ENCODE results near the gene NPTX2. TPM values are rescaled to one million over a fixed set of nuclear protein-coding genes. Genes with fewer than 3 reads are reported as not detected.
A peak's percentile ranks its signal among the peaks of the same experiment; 100 is the strongest.
"Not testable (repeated sequence)": the region's sequence is repeated elsewhere in the genome, so short reads cannot be mapped to it uniquely, and the experiment has no call there.

The NPTX2 gene
- total and polyA plus RNA-seq, 10 donors = 2.2 to 64.6 (median 13.6) TPM

DNA sequence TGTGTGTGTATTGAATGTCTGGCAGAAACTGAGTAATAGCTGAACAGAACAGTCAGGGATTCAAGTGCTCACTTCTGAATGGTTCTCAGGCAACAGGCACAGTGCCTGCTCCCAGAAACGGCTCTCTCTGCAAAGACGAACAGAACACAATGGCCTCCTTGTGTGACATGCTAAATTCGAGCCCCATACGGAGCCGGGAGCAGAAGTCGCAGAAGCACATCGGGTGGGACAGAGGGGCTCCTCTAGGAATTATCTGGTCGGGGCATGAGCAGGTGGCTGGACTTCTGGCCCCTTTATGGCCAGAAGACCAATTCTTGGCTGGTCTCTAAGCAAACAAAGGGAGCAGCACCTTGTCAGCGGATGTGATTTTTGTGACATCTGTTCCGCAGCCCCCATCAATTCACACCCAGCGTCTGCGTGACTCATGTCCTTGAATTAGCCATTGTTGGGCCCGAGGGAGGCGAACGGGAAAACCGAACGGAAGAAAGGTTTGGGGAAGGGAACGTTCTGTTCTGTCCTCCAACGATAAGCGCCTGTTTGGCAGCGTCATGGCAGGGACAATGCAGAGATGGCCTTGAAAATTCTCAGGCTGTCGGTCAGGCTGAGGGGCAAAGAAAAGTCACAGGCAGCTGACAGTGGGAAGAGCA is 47.3 kb upstream of the NPTX2 start:
- peak overlapping the region in 7 of 8 donors; percentile 38 to 78 (median 63) for H3K27ac ChIP-seq
- no peaks in the 10 kb centered on the region for H3K4me1 ChIP-seq
- H3K27me3 ChIP-seq (replicated peaks in 1 of 7) = peaks cover 0 to 25% (median 0%) of the 10 kb centered on the region in 7 donors
- no peaks in the 10 kb centered on the region for H3K36me3 ChIP-seq
- WGBS, 5 donors = 70 to 76% (median 72%) methylated on average over 22 of the region's 22 CpGs
- TF ChIP-seq POLR2AphosphoS5 (IDR thresholded peaks at IDR 0.05) = peak in 2 of 3 donors; percentile 69 to 84
- no peak for TF ChIP-seq POLR2A (IDR thresholded peaks at IDR 0.05)
- peaks cover 0 to 10% (median 2%) of the 10 kb centered on the region in 8 donors for H3K9me3 ChIP-seq
- intact Hi-C loops (cut with DNase I; ENCODE audit: low total_unique reads) = no loop called here
- peak; percentile 74 for DNase-seq
- H3K4me3 ChIP-seq = no peak overlapping the region

DNA sequence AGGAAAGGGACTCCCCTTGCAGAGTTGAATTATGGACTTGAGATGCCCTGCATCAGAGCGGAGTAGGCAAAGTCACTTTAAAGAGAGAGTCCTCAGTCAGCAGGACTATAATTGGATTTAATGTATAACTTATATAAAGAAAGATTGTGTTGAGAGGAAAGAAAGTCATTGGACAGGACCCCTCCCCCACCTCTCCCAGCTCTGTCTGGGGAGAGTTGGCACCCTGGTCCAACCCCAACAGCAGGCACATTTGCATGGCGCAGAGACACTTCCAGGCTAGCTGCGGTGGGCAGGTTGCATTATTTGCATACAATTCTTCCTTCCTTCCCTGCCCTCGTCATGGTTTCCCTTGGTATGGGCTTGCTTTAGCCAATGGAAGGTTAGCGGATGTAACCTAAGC is 46.1 kb upstream of the NPTX2 start:
- H3K9me3 ChIP-seq = peaks cover 0 to 21% (median 13%) of the 10 kb centered on the region in 8 donors
- H3K4me1 ChIP-seq = no peaks in the 10 kb centered on the region
- TF ChIP-seq POLR2A (IDR thresholded peaks at IDR 0.05) = no peak
- TF ChIP-seq, protein P1, sequence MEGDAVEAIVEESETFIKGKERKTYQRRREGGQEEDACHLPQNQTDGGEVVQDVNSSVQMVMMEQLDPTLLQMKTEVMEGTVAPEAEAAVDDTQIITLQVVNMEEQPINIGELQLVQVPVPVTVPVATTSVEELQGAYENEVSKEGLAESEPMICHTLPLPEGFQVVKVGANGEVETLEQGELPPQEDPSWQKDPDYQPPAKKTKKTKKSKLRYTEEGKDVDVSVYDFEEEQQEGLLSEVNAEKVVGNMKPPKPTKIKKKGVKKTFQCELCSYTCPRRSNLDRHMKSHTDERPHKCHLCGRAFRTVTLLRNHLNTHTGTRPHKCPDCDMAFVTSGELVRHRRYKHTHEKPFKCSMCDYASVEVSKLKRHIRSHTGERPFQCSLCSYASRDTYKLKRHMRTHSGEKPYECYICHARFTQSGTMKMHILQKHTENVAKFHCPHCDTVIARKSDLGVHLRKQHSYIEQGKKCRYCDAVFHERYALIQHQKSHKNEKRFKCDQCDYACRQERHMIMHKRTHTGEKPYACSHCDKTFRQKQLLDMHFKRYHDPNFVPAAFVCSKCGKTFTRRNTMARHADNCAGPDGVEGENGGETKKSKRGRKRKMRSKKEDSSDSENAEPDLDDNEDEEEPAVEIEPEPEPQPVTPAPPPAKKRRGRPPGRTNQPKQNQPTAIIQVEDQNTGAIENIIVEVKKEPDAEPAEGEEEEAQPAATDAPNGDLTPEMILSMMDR (IDR thresholded peaks at IDR 0.05 in 8 of 11, conservative IDR thresholded peaks at IDR 0.05 in 3 of 11) = no peak
- TF ChIP-seq POLR2AphosphoS5 (IDR thresholded peaks at IDR 0.05) = no peak
- no peak for DNase-seq
- H3K27ac ChIP-seq = no peak overlapping the region
- no peaks in the 10 kb centered on the region for H3K36me3 ChIP-seq
- intact Hi-C loops (cut with DNase I; ENCODE audit: low total_unique reads) = no loop called here
- no peak overlapping the region for H3K4me3 ChIP-seq
- peaks cover 0 to 18% (median 0%) of the 10 kb centered on the region in 7 donors for H3K27me3 ChIP-seq (replicated peaks in 1 of 7)
- 72 to 83% (median 78%) methylated on average over 5 of the region's 5 CpGs for WGBS, 5 donors

DNA sequence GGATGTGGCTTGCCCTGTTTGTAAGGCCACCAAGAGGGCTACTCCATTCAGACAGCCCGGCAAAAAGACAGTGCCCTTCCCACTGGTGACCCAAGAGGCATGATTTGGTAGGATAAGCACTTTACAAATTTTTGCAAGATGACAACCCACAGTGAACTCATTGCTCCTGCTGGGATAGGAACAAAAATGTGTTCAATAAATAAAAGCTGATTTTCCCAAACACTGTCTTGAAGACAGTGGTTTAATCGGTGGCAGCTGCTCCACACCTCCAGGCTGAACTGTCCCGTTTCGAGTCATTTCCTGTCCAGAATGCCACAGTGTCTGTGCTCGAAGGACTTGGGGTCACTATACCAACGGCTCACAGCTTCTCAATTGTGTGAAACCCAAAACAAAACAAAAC is 45.1 kb upstream of the NPTX2 start:
- no peaks in the 10 kb centered on the region for H3K4me1 ChIP-seq
- TF ChIP-seq POLR2A (IDR thresholded peaks at IDR 0.05) (no peak), POLR2AphosphoS5 (IDR thresholded peaks at IDR 0.05) (no peak)
- TF ChIP-seq, protein P1 (IDR thresholded peaks at IDR 0.05 in 8 of 11, conservative IDR thresholded peaks at IDR 0.05 in 3 of 11) = no peak
- no peaks in the 10 kb centered on the region for H3K36me3 ChIP-seq
- peaks cover 0 to 31% (median 23%) of the 10 kb centered on the region in 8 donors for H3K9me3 ChIP-seq
- no peak overlapping the region for H3K4me3 ChIP-seq
- H3K27me3 ChIP-seq (replicated peaks in 1 of 7) = peaks cover 0 to 13% (median 0%) of the 10 kb centered on the region in 7 donors
- WGBS, 5 donors = 44 to 73% (median 61%) methylated on average over 6 of the region's 6 CpGs
- intact Hi-C loops (cut with DNase I; ENCODE audit: low total_unique reads) = no loop called here
- no peak for DNase-seq
- no peak overlapping the region for H3K27ac ChIP-seq

DNA sequence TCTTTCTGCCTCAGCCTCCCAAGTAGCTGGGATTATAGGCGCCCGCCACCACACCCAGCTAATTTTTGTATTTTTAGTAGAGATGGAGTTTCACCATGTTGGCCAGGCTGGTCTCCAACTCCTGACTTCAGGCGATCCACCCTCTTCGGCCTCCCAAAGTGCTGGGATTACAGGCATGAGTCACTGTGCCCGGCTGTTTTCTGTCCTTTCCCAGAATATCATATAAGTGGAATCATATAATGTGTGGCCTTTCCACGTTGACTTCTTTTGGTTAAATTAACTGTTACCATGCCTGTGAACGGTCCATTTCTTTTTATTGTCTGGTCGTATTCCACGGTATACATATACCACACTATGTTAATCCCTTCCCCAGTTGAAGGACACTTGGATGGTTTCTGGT is 44.4 kb upstream of the NPTX2 start:
- intact Hi-C loops (cut with DNase I; ENCODE audit: low total_unique reads); H3K36me3 ChIP-seq; H3K4me1 ChIP-seq; H3K4me3 ChIP-seq; H3K27me3 ChIP-seq (replicated peaks in 1 of 7); H3K27ac ChIP-seq; DNase-seq: not testable (repeated sequence)
- WGBS, 5 donors = 88 to 94% (median 92%) methylated on average over 9 of the region's 9 CpGs
- peaks cover 0 to 38% (median 31%) of the 10 kb centered on the region in 8 donors for H3K9me3 ChIP-seq

DNA sequence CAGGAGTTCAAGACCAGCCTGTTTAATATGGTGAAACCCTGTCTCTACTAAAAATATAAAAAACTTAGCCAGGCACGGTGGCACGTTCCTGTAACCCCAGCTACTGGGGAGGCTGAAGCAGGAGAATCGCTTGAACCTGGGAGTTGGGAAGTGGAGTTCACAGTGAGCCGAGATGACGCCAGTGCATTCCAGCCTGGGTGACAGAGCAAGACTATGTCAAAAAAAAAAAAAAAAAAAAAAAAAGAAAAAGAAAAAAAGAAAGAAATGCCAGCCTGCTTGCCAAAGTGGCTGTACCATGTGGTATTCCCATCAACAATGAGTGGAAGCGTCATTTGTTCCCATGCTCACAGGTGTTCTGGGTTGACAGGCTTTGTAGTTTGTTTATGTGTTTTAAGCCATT is 43.3 kb upstream of the NPTX2 start:
- H3K4me3 ChIP-seq = no peak overlapping the region
- H3K27ac ChIP-seq = no peak overlapping the region
- H3K4me1 ChIP-seq = no peaks in the 10 kb centered on the region
- no peak for TF ChIP-seq POLR2AphosphoS5 (IDR thresholded peaks at IDR 0.05)
- TF ChIP-seq, protein P1 (IDR thresholded peaks at IDR 0.05 in 8 of 11, conservative IDR thresholded peaks at IDR 0.05 in 3 of 11) = no peak
- H3K27me3 ChIP-seq (replicated peaks in 1 of 7) = peaks cover 0 to 7% (median 0%) of the 10 kb centered on the region in 7 donors
- H3K36me3 ChIP-seq = no peaks in the 10 kb centered on the region
- 82 to 92% (median 87%) methylated on average over 6 of the region's 6 CpGs for WGBS, 5 donors
- no peak for DNase-seq
- intact Hi-C loops (cut with DNase I; ENCODE audit: low total_unique reads) = no loop called here
- peaks cover 0 to 39% (median 31%) of the 10 kb centered on the region in 8 donors for H3K9me3 ChIP-seq
